GM18526 (cell line): ENCODE measurements around the gene MUC20.
"Not testable (repeated sequence)": the region's sequence is repeated elsewhere in the genome, so short reads cannot be mapped to it uniquely, and the experiment has no call there.

Experiments
- POLR2A ChIP-seq: IDR thresholded peaks from 3 replicates; pipeline ENCODE4 v1.6.1; 2011; ENCODE audit not compliant: insufficient read length; ENCODE audit errors: extremely low read depth

MUC20 gene, protein sequence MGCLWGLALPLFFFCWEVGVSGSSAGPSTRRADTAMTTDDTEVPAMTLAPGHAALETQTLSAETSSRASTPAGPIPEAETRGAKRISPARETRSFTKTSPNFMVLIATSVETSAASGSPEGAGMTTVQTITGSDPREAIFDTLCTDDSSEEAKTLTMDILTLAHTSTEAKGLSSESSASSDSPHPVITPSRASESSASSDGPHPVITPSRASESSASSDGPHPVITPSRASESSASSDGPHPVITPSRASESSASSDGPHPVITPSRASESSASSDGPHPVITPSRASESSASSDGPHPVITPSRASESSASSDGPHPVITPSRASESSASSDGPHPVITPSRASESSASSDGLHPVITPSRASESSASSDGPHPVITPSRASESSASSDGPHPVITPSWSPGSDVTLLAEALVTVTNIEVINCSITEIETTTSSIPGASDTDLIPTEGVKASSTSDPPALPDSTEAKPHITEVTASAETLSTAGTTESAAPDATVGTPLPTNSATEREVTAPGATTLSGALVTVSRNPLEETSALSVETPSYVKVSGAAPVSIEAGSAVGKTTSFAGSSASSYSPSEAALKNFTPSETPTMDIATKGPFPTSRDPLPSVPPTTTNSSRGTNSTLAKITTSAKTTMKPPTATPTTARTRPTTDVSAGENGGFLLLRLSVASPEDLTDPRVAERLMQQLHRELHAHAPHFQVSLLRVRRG

DNA sequence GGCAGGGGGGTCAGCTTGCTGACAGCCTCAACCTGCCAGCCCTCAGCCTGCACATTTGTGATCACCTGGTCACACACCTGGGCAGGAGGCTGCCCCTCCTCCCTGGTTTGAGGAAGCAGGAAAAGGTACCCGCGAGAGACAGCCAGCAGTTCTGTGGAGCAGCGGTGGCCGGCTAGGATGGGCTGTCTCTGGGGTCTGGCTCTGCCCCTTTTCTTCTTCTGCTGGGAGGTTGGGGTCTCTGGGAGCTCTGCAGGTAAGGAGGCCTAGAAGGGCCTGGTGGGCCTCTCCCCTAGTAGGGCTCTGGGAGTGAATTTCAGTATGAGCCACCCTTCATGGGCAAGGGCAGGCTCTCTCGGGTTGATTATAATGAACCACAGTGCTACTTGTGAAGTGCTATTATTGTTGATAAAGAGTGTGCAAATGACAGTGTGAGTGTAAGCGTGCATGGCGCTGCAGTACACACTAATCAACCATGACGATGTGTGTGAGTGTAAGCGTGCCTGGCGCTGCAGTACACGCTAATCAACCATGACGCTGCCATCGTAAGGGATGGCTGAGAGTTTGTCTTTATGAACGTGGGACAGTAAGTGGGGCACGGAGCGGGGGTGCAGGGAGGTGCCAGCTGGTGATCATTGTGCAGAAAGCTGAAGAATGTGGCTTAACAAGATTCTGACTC lies at the start of gene MUC20:
Gene MUC20, plus strand, starts transcription at position 148 of the 676 bp plus-strand sequence. Its CDS starts 30 bp downstream, at position 178.
- TF ChIP-seq POLR2A: not testable (repeated sequence)

DNA sequence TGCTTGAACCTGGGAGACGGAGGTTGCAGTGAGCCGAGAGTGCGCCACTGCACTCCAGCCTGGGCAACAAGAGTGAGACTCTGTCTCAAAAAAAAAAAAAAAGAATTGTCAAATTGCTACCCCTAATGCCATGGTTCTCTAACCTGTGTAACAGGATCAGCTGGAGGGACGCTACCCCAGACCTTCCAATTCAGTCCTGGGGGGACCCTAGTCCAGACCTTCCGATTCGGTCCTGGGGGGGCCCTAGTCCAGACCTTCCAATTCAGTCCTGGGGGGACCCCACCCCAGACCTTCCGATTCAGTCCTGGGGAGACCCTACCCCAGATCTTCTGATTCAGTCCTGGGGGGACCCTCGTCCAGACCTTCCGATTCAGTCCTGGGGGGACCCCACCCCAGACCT lies 29.8 kb upstream of the MUC20 start:
- TF ChIP-seq POLR2A: no peak

DNA sequence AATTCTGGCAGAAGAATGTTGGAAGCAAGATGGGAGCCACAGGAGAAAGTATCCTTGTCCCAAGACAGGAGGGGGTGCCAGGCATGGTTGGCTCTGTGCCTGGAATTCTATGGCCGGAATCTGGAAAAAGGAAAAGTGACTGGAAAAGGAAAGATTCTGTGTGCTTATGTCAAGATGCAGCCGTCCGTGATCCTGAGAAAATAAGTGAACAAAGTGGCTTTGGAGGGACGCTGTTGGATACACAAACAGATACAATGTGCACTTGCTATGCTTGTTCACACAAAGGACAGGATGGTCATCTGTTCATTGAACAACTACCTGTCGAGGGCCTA lies 28.5 kb upstream of the MUC20 start:
- TF ChIP-seq POLR2A: no peak

DNA sequence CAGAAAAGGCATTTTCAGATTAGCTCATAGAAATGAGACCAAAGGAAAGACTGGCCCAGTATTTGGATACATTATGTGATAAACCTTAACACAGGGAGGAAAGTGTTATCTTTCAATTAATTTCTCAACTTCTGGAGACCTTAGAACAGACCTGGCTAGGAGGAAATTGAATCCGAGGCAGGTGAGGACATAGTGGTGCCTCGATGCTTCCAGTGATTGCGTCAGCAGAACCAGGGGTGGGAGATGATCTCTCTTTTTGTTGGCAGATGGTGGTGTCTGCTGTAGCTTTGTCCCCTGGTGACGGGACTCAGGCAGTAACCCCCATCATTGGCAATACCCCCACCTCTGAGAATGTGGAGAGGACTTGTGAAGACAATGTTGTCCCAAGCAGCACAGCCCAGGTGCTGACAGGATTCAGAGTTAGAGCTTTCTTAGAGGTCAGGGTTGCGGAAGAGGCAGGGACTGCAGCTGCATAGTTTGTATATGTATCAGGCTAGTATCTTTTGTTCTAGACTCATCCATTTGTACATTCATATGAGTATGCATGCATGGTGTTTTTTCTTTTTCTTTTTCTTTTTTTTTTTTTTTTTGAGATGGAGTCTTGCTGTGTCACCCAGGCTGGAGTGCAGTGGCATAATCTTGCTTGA lies 27.9 kb upstream of the MUC20 start:
- TF ChIP-seq POLR2A: no peak

DNA sequence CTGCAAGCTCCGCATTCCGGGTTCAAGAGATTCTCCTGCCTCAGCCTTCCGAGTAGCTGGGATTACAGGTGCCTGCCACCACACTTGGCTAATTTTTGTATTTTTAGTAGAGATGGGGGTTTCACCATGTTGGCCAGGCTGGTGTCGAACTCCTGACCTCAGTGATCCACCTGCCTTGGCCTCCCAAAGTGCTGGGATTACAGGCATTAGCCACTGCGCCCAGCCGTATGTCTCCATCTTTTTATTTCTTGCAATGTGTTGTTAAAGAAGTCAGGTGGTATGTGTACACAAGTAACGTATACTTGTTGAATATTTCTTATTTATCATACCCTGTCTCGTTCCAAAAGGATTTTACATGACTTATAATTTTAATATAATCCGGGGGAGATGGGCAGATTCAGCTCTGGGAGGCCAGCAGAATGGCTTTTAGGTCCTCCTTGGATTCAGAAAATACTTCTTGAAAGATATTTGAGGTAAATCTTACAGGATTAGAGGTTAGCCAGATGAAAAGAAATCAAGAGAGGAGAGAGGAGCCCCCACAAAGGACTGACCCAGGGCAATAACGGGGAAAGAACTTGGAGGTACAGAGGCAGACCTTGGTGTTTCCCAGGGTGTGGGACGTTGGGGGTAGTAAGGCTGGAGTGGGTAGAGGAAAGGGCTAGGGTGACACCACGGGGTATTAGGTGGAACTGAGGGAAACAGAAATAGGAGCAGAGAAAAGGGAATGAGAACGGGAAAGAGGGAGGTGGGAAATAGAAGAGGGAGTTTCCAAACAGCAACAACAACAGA lies 27.2 kb upstream of the MUC20 start:
- no peak for TF ChIP-seq POLR2A

DNA sequence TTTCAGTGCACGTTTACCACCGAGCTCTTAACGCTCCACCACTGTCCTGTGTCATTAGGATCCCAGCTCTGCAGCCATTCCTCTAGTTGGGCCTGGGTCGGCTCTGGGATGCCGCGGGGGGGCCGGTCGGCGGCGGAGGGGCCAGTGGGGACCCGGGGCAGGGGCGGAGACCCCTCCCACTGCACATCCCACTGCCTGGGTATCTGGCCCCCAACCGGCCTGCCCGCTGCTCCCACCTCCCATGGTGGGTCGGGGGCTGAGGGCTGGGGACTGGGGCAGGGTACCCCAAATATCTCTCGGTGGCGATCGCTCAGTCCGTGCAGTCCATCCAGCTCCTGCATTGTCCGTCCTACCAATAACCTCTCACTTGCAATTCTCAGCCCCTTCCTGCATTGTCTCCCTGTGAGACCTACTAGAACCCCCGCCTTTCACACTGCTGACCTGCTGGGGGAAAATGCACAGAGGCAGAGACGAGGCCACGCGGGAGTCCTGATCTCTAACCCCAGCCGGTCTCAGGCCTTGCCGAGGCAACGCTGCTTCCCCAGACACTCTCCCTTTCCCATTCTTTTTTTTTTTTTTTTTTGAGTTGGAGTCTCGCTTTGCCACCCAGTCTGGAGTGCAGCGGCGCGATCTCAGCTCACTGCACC lies 24.0 kb upstream of the MUC20 start:
- no peak for TF ChIP-seq POLR2A

DNA sequence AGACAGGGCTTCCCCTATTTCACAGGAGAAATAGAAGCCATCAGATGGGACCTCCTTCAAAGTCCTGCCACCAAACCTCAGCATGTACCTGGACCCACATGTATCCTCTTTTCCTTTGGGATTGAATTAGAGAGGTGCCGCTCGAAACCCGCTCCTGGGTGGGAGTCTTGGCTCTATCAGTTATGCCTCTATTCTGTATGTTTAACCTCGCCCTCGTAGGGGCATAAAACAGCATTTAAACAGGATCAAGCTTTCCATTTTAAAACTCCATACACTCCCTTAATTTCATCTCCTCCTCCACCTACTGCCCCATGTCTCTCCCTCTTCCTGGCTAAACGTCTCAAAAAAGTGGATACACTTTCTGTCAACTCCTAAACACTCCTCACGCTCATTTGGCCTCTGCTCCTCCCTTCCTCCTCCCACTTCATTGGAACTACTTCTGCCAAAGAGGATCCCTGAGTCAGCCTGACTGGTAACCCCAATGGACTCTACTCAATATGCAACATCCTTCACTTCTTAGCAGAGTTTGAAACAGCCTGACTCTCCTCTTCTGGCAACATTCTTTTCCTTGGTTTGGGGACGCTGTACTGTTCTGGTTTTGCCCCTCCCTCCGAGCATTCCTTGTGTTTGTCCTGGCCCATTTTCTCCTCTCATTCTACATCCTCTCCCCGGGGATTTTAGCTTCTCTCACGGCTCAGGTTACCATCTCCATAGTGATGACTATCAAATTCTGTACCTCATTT lies 23.0 kb upstream of the MUC20 start:
- no peak for TF ChIP-seq POLR2A

DNA sequence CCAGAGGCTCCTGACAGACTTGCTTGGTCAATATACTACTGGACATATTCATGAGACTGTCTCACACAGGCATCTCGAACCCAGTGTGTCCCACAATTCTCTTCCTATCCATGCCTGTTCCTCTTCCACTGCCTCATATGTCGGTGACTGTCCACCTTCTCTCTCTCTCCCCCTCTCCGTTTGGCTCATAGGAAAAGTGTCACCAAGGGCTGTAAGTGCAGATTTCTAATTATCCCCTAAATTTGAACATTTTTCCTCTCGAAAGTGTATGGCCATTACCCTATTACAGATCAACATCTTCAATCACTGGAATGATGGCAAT lies 22.5 kb upstream of the MUC20 start:
- TF ChIP-seq POLR2A: no peak

DNA sequence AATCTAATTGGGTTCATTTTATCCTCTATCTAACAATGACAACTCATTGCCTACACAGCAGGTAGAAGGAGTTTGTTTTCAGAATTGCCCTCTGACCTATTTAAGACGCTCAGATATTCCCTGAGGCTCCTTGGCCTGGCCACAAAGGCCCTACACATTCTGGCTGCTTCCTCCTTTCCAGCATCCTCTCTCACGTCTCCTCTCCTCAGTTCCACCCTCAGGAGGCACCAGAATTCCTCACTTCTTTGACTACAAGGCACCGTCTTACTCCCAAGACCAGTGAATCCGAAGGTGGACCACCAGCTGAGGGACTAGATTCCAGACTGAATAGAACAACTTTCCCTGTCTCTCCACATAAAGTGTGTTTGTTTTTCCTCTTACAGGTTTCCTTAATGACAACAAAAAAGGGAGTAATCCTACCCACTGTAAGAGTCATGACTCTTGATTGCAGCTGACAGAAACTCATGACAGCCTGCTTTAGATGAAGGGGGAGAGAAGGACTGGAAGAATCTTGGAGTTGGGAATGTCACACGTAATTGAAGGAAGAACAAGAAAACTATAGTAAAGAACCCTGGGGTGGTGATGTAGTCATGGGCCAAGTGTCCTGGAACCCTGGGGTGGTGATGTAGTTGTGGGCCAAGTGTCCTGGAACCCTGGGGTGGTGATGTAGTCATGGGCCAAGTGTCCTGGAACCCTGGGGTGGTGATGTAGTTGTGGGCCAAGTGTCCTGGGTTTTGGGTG lies 22.0 kb upstream of the MUC20 start:
- no peak for TF ChIP-seq POLR2A

DNA sequence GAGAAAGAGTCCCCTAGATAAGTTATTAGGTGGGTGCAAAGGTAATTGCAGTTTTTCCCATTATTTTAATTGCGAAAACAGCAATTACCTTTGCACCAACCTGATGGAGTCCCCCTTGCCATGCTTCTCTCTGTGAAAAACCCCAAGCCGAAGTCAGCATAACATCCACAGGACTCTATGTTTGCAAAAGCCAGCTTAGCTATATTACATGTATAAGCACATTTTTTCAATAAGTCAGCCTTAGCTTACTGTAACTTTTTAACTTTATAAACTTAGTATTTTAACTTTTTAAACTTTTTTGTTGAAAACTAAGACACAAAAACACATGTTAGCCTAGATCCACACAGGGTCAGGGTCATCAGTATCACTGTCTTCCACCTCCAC lies 21.4 kb upstream of the MUC20 start:
- TF ChIP-seq POLR2A: no peak

DNA sequence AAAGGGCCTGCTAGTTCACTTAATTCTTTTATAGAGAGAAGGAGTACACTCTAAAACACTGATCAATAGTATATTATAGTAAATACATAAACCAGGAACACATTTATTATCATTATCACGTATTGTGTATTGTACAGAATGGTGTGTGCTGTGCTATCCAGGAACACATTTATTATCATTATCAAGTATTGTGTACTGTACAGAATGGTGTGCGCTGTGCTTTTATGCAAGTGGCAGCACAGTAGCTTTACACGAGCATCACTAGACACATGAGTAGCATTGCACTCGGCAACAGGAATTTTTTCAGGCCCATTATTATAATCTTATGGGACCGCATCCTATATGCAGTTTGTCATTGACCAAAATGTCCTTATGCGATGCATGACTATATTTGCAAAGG lies 20.9 kb upstream of the MUC20 start:
- no peak for TF ChIP-seq POLR2A

DNA sequence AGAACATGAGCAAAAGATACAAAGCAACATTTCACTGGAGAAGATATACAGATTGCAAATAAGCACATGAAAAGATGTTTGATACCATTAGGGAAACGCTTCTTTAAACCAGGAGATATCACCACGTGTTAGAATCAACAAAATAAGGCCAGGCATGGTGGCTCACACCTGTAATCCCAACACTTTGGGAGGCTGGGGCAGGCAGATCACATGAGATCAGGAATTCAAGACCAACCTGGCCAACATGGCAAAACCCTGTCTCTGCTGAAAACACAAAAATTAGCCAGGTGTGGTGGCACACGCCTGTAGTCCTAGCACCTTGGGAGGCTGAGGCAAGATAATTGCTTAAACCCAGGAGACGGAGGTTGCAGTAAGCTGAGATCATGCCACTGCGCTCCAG lies 20.5 kb upstream of the MUC20 start:
- no peak for TF ChIP-seq POLR2A

DNA sequence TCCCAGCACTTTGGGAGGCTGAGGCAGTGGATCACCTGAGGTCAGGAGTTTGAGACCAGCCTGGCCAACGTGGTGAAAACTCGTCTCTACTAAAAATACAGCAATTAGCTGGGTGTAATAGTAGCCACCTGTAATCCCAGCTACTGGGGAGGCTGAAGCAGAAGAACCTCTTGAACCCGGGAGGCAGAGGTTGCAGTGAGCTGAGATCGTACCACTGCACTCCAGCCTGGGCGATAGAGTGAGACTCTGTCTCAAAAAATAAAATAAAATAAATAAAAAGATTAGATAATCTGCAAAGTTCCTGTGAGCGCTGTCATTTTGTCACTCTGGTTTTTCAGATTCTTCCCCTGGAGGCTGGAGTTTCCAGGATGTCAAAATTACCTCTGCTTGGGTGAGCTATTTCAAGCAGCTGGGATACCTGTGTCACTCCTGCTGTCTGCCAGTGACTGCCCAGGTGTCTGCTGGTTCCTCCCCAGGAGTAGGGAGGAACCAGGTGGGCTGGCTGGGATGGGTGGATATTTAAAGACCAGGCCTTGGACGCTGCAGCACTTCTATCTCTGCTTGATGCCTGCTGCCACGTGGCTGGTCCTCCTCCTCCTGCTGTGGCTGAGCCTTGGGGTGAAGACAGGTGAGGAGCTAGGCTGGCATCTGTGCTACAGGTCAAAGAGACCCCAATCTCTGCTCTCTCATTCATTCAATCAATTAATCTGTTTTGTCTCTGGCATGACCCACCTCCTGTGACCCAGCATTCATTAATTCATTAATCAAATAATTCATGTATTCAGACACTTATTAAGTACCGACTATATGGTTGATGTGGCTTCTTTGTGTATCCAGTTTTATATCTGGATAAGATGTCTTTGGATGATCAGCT lies 19.5 kb upstream of the MUC20 start:
- TF ChIP-seq POLR2A: no peak

DNA sequence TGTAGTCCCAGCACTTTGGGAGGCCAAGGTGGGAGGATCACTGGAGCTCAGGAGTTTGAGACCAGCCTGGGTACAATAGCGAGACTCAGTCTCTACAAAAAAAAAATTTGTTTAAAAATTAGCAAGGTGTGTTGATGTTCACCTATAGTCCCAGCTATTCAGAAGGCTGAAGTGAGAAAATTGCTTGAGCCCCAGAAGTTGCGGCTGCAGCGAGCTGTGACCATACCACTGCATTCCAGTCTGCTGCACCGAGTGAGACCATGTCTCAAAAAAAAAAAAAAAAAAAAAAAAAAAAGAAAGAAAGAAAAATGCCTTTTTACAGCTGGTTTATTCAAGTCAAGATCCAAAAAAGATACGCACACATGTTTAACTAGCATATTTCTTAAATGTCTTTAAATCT lies 17.0 kb upstream of the MUC20 start:
- no peak for TF ChIP-seq POLR2A
